MV-4-11 (cell line): ENCODE measurements around the gene USP20.
"Not testable (repeated sequence)": the region's sequence is repeated elsewhere in the genome, so short reads cannot be mapped to it uniquely, and the experiment has no call there.

Experiments used
- DNase-seq: peaks from one replicate; lab custom pipeline; 2025; lab: John Stamatoyannopoulos, UW

Gene USP20

DNA sequence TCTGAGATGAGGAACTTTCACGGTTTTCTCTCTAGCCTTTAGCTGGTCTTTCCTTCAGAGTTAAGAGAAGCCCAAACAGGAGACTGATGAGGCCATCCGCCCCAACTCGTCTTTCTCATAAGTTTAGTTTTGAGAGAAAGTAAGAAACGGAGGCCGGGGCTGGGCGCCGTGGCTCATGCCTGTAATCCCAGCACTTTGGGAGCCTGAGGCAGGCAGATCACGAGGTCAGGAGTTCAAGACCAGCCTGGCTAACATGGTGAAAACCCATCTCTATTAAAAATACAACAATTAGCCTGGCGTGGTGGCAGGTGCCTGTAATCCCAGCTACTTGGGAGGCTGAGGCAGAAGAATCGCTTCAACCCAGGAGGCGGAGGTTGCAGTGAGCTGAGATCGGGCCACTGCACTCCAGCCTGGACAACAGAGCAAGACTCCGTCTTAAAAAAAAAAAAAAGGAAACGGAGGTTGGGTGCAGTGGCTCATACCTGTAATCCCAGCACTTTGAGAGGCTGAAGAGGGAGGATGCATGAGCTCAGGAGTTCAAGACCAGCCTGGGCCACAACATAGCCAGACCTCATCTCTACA lies 55.6 kb downstream of the USP20 start:
- DNase-seq, result not testable (repeated sequence)

DNA sequence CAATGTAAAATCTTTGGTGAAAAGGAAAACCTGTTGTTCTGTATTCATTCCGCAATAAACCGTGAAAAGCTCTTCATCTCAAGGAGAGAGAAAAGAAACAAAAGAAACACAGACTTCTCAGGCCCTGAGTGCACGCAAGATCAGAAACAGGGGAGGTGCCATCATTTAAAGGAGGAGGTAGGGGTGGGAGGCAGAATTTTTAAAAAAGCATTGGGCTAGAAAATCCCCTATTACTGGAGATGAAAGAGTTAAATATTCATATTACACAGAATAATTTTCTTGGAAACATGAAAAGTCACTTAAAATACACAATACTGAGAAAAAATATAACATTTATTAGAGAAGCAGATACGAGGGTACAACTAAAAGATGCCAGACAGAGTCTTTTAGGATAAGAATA lies 56.3 kb downstream of the USP20 start:
- DNase-seq, result no peak

DNA sequence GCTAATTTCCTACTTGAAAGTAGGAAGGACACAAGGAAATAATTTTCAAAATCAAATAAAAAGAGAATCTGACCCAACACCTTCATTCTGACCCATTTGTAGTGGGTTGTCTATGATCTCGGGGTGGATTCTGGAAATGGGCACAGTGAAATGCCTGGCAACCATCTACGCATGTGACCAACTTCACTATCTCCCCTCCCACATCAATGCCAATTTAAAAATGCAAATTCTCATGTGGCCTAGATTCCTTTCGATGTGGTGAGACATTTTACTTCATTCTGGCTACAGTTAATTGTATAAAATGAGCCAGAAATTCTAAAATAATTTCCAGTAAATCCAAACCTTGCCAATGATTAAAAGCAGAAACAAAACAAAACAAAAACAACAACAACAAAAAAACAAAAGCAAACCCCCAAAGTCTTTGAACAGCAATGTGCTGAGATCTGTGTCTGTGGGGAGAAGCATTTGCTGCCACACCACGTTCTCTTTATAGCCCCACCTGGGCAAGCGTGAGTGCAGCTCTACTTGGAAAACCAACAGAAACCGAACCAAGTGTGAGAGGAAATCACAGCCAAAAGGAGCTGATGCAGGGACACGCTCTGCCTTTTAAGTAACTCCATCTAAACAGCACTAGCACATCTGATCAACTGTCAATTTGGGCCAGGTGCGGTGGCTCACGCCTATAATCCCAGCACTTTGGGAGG lies 59.0 kb downstream of the USP20 start:
- no peak for DNase-seq

DNA sequence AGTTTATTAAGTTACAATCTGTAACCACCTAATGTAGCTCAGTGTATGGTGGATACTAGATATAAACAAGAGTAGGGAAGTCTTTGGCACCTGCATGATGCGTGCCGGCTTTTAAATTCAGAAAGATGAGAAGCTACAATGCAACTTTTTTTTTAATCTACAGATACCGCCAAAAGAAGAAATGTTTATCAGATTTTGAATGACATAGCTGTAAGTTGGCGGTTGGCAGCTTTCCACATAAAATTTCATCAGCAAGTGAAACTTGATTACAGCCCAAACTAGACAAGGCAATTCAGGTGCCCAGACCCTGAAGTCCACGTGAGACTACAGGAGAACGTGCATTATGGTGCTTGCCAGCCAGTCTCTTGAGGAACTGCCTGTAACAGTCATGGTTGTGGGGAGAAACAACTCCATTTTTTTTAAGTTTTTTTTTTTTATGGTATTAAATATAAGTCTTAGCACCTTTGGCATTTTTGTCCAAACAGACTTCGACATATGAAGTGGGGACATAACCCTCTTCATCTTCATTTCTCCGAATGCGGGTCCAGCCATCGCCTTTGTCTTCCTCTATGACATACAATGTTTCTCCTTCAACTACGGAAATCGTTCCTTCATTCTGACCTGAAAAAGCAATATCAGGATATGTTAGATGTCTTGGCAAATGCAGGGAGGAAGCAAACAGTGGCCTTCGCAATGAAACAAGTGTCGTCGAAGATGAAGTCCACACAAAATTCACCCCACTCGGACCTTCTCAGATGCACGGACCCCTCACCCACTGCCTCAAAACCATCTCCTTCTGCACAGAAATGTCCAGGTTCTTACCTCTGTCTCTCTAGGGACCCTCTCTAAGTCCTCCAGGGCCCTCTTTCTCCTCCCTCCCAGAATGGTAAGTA lies 60.4 kb downstream of the USP20 start:
- no peak for DNase-seq

- DNase-seq, result no peak
These were observed 62.0 kb downstream of the USP20 start for GRCh38 chr9:129897263-129897662.

- peak; percentile 20 for DNase-seq
These were observed 62.9 kb downstream of the USP20 start for GRCh38 chr9:129898185-129898584.

GRCh38 chr9:129899620-129900019 lies 64.4 kb downstream of the USP20 start:
- no peak for DNase-seq

- peak; percentile 81 for DNase-seq
These were observed 65.2 kb downstream of the USP20 start for GRCh38 chr9:129900263-129901027.

- DNase-seq, result no peak
These were observed 66.9 kb downstream of the USP20 start for GRCh38 chr9:129901993-129902739.

GRCh38 chr9:129902740-129903134 lies 67.5 kb downstream of the USP20 start:
- DNase-seq, result no peak

GRCh38 chr9:129904734-129905133 lies 69.5 kb downstream of the USP20 start:
- no peak for DNase-seq

GRCh38 chr9:129906298-129906697 lies 71.0 kb downstream of the USP20 start:
- DNase-seq, result no peak

DNA sequence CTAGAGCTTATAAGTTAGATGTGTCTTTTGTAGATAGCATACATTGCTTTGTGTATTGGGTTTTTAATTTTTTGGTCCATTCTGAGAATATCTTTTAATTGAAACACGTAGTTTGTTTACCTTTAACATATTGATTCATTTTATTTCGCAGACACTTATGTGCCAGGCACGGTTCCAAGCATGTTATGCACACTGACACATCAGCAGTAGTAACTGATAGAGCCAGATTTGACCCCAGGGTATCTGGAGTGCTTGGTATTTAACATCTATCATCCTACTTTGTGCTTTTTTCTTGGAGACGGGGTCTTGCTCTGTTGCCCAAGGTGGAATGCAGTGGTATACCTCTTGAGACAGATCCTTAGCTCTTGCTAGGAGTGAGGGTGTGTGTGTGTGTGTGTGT lies 71.9 kb downstream of the USP20 start:
- DNase-seq, result no peak

DNA sequence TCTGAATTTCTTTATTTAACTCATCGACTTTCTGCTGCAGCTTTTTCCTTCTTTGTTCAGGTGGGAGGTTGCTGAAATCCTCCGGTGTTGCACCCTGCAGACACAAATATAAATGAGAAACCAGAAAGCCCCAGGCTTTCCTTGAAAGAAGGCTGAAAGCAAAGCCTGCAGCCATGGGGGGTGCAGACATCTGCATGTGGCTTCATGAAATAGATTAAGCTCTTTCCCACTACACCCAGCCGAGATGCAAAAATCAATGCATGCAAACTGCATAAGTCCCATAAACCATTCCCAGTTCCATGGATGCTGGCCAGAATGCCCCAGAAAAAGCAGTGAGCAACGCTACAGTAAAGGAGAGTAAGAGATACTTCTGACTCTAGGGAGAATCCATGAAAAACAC lies 73.6 kb downstream of the USP20 start:
- DNase-seq, result no peak

DNA sequence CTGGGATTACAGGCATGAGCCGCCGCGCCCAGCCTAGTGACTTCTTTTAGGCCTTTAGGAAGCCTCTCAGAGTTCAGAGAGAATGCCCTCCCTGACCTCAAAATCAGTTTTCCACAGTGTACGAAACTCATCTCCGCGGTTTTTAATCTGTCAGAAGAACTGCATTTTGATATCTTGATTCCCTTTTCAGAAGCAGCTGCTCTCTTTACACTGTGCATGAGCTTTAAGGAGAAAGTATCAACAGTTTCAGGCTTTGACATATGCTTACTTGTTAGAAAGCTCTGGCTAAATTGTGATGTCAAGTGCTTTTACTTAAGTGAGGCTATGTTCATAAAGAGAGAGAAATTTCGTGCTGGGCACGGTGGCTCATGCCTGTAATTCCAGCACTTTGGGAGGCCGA lies 74.6 kb downstream of the USP20 start:
- DNase-seq, result no peak

- DNase-seq, result peak; percentile 60
These were observed 75.6 kb downstream of the USP20 start for GRCh38 chr9:129910628-129911567.

- DNase-seq, result no peak
These were observed 78.8 kb downstream of the USP20 start for GRCh38 chr9:129914051-129914450.

- no peak for DNase-seq
These were observed 81.4 kb downstream of the USP20 start for GRCh38 chr9:129916707-129917106.

GRCh38 chr9:129918296-129918950 lies 83.2 kb downstream of the USP20 start:
- DNase-seq, result no peak

- DNase-seq, result no peak
These were observed 84.0 kb downstream of the USP20 start for GRCh38 chr9:129919277-129919676.
